ENCODE measurements around the gene ADCY1. TPM values are rescaled to one million over a fixed set of nuclear protein-coding genes. Genes with fewer than 3 reads are reported as not detected.

The ADCY1 gene
- total RNA-seq, 4 donors from 2014 or later, result under 0.01 to 1.5 (median 0.18) TPM

GRCh38 chr7:45687185-45687560 is 113.0 kb downstream of the ADCY1 start:
- no peak for DNase-seq
- Histone ChIP-seq H3K27me3 (no peaks in the 10 kb centered on the region), H3K4me3 (no peak overlapping the region), H3K4me1 (no peaks in the 10 kb centered on the region), H3K36me3 (no peaks in the 10 kb centered on the region), H3K9me3 (no peaks in the 10 kb centered on the region), H3K27ac (no peak overlapping the region)
- no peak for TF ChIP-seq POLR2A (IDR thresholded peaks at IDR 0.05)
- TF ChIP-seq, protein P1, sequence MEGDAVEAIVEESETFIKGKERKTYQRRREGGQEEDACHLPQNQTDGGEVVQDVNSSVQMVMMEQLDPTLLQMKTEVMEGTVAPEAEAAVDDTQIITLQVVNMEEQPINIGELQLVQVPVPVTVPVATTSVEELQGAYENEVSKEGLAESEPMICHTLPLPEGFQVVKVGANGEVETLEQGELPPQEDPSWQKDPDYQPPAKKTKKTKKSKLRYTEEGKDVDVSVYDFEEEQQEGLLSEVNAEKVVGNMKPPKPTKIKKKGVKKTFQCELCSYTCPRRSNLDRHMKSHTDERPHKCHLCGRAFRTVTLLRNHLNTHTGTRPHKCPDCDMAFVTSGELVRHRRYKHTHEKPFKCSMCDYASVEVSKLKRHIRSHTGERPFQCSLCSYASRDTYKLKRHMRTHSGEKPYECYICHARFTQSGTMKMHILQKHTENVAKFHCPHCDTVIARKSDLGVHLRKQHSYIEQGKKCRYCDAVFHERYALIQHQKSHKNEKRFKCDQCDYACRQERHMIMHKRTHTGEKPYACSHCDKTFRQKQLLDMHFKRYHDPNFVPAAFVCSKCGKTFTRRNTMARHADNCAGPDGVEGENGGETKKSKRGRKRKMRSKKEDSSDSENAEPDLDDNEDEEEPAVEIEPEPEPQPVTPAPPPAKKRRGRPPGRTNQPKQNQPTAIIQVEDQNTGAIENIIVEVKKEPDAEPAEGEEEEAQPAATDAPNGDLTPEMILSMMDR (IDR thresholded peaks at IDR 0.05), result no peak

GRCh38 chr7:45687721-45688120 is 113.6 kb downstream of the ADCY1 start:
- H3K27me3 ChIP-seq, result no peaks in the 10 kb centered on the region
- DNase-seq, result peak in 2 of 3 donors; percentile 21 to 32
- H3K4me1 ChIP-seq, result no peaks in the 10 kb centered on the region
- TF ChIP-seq, protein P1 (IDR thresholded peaks at IDR 0.05), result no peak
- TF ChIP-seq POLR2A (IDR thresholded peaks at IDR 0.05), result no peak
- no peaks in the 10 kb centered on the region for H3K9me3 ChIP-seq
- H3K27ac ChIP-seq, result no peak overlapping the region
- H3K4me3 ChIP-seq, result no peak overlapping the region
- no peaks in the 10 kb centered on the region for H3K36me3 ChIP-seq

DNA sequence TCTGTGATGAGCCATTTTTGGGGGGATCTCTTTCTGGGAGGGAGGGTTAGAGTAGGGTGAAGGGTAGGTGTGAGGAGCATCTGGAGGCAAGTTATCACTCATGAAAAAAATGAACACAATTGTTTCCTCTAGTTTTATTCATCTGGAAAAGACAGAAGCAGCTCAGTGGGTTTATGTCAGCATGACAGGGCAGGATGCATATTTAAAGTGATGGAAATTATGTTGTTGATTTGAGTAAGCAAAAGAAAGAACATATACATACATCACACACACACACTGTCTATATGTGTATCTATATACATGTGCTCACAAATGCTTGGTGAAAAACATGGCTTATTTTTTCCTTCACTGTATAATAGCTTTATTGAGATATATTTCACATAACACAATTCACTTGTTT is 114.2 kb downstream of the ADCY1 start:
- Histone ChIP-seq H3K27ac (no peak overlapping the region), H3K27me3 (no peaks in the 10 kb centered on the region), H3K9me3 (no peaks in the 10 kb centered on the region), H3K4me1 (no peaks in the 10 kb centered on the region), H3K4me3 (no peak overlapping the region), H3K36me3 (no peaks in the 10 kb centered on the region)
- no peak for DNase-seq
- TF ChIP-seq POLR2A (IDR thresholded peaks at IDR 0.05), result no peak
- TF ChIP-seq, protein P1 (IDR thresholded peaks at IDR 0.05), result no peak

DNA sequence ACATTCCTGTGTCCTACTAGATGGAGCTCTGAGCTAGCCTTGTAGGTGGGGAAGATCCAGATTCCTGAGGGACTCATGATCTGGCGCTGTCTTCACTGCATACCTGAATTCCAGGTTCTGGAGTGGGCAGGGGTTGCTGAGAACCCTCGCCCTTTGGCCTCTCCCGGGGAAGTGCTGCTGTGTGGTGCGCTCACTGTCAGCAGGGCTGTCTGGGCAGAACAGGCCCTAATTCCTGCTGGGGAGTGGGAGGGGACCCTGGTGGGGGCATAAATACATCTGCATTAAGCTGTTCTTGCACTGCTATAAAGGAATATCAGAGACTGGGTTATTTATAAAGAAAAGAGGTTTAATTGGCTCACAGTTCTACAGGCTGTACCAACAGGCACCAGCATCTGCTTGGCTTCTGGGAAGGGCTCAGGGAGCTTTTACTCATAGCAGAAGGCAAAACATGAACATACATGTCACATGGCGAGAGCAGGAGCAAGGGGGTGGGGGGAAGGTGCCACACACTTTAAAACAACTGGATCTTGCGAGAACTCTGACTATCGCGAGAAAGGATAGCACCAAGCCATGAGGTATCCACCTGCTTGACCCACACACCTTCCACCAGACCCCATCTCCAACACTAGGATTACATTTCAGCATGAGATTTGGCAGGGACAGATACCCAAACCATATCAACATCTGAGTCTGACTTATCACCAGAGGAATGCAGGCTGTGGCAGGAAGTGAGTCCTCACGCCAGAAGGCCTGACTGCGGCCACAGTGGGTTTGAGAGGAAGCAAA is 115.0 kb downstream of the ADCY1 start:
- H3K9me3 ChIP-seq, result no peaks in the 10 kb centered on the region
- peak in 1 of 3 donors; percentile 13 for DNase-seq
- no peak overlapping the region for H3K4me3 ChIP-seq
- no peak overlapping the region for H3K27ac ChIP-seq
- no peak for TF ChIP-seq POLR2A (IDR thresholded peaks at IDR 0.05)
- TF ChIP-seq, protein P1 (IDR thresholded peaks at IDR 0.05), result no peak
- H3K4me1 ChIP-seq, result no peaks in the 10 kb centered on the region
- no peaks in the 10 kb centered on the region for H3K36me3 ChIP-seq
- H3K27me3 ChIP-seq, result no peaks in the 10 kb centered on the region

- H3K36me3 ChIP-seq, result no peaks in the 10 kb centered on the region
- TF ChIP-seq, protein P1 (IDR thresholded peaks at IDR 0.05), result no peak
- TF ChIP-seq POLR2A (IDR thresholded peaks at IDR 0.05), result no peak
Observed at GRCh38 chr7:45689797-45690761, 115.9 kb downstream of the ADCY1 start.

More at GRCh38 chr7:45689797-45690761, 115.9 kb downstream of the ADCY1 start:
- H3K27ac ChIP-seq, result no peak overlapping the region
- no peaks in the 10 kb centered on the region for H3K4me1 ChIP-seq
- H3K27me3 ChIP-seq, result no peaks in the 10 kb centered on the region
- peak in 2 of 3 donors; percentile 13 to 38 for DNase-seq
- no peak overlapping the region for H3K4me3 ChIP-seq
- no peaks in the 10 kb centered on the region for H3K9me3 ChIP-seq

All from Peyer's patch (tissue), 4 donors.